ENCODE measurements around the gene ACMSD.

- TF ChIP-seq POLR2A (IDR thresholded peaks at IDR 0.05; ENCODE audit: low read depth, low read length) (no peak), CTCF (conservative IDR thresholded peaks at IDR 0.05; ENCODE audit: low read depth, low read length) (no peak), RFX5 (IDR thresholded peaks at IDR 0.05; ENCODE audit: low read depth, low read length) (no peak), USF2 (IDR thresholded peaks at IDR 0.05; ENCODE audit: low read depth, low read length) (no peak), NFE2L2 (IDR thresholded peaks at IDR 0.05; ENCODE audit: low read depth, low read length) (no peak), RAD21 (IDR thresholded peaks at IDR 0.05; ENCODE audit: low read length) (no peak), RCOR1 (IDR thresholded peaks at IDR 0.05; ENCODE audit: insufficient replicate concordance, low read length) (no peak), MAFK (IDR thresholded peaks at IDR 0.05; ENCODE audit: low read depth, low read length) (no peak), MXI1 (IDR thresholded peaks at IDR 0.05; ENCODE audit: borderline replicate concordance, low read depth, low read length) (no peak), CEBPB (IDR thresholded peaks at IDR 0.05; ENCODE audit: low read depth, low read length) (no peak), SMC3 (IDR thresholded peaks at IDR 0.05; ENCODE audit: low read depth, low read length) (no peak), FOS (IDR thresholded peaks at IDR 0.05; ENCODE audit: low read depth, low read length) (no peak), CHD1 (IDR thresholded peaks at IDR 0.05; ENCODE audit: low read depth, low read length) (no peak)
- TF ChIP-seq, protein P1, sequence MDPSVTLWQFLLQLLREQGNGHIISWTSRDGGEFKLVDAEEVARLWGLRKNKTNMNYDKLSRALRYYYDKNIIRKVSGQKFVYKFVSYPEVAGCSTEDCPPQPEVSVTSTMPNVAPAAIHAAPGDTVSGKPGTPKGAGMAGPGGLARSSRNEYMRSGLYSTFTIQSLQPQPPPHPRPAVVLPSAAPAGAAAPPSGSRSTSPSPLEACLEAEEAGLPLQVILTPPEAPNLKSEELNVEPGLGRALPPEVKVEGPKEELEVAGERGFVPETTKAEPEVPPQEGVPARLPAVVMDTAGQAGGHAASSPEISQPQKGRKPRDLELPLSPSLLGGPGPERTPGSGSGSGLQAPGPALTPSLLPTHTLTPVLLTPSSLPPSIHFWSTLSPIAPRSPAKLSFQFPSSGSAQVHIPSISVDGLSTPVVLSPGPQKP (IDR thresholded peaks at IDR 0.05; ENCODE audit: borderline replicate concordance, low read depth, low read length) = no peak
Observed at GRCh38 chr2:134869946-134870736, 31.7 kb downstream of the ACMSD start.
